Spleen (tissue), 7 donors: ENCODE results near the gene EXOC4.

Experiments used
- POLR2A ChIP-seq, 3 donors: fragments of 450-650 bp; IDR thresholded peaks; one replicate each; pipeline ENCODE4 v1.5.1; 2017; ENCODE audit warnings: antibody characterized with exemption in 3 of 3, mild to moderate bottlenecking in 1 of 3
- POLR2AphosphoS5 ChIP-seq, 3 donors: sonication (generic); formaldehyde crosslinking; IDR thresholded peaks; one replicate each; pipeline ENCODE4 v1.5.1; 2017; ENCODE audit warnings: antibody characterized with exemption in 3 of 3
- TF ChIP-seq, protein P1 (sequence below), 11 experiments: fragments of 200-600 bp in 7 of 11; fragments of 450-650 bp in 4 of 11; sonication (generic) in 4 of 11; IDR thresholded peaks in 8 of 11; conservative IDR thresholded peaks in 3 of 11; 1 replicate in 7 of 11; 2 replicates in 4 of 11; pipeline versions ENCODE4 v1.4.0 to v1.8.0; 2016 to 2021; ENCODE audit warnings: antibody characterized with exemption in 11 of 11, inconsistent platforms in 4 of 11, mild to moderate bottlenecking in 1 of 11
- donor health status: DM: no; HTN: no; CAD: no; lungs with moderate emphysema.
- donor health status: DM: no; HTN: no; CAD: no.
- donor health status: DM: no; HTN: no; CAD: no.

DNA sequence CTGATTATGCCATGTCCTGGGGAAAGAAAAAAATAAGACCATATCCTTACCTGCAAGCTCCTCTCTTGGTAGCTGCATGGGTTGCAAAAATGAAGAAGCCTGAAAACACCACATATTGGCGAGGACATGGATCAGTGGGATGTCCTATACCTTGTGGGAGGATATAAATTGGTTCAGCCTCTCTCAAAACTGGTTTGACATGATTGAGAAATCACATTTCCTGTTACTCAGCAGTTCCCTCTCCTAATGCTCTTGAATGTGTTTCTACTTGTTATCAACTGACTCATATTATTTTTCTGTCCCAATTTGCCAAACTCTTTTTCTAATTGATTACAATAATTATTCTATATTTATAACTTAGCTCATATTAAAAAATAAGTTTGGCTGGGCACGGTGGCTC lies 380.2 kb downstream of the EXOC4 start:
- TF ChIP-seq, protein P1, sequence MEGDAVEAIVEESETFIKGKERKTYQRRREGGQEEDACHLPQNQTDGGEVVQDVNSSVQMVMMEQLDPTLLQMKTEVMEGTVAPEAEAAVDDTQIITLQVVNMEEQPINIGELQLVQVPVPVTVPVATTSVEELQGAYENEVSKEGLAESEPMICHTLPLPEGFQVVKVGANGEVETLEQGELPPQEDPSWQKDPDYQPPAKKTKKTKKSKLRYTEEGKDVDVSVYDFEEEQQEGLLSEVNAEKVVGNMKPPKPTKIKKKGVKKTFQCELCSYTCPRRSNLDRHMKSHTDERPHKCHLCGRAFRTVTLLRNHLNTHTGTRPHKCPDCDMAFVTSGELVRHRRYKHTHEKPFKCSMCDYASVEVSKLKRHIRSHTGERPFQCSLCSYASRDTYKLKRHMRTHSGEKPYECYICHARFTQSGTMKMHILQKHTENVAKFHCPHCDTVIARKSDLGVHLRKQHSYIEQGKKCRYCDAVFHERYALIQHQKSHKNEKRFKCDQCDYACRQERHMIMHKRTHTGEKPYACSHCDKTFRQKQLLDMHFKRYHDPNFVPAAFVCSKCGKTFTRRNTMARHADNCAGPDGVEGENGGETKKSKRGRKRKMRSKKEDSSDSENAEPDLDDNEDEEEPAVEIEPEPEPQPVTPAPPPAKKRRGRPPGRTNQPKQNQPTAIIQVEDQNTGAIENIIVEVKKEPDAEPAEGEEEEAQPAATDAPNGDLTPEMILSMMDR (IDR thresholded peaks at IDR 0.05 in 8 of 11, conservative IDR thresholded peaks at IDR 0.05 in 3 of 11) = no peak
- TF ChIP-seq POLR2A (IDR thresholded peaks at IDR 0.05) = no peak
- no peak for TF ChIP-seq POLR2AphosphoS5 (IDR thresholded peaks at IDR 0.05)
